Astrocyte (in vitro differentiated cells and primary cell): ENCODE data around the gene ABCB1. TPM values are rescaled to one million over a fixed set of nuclear protein-coding genes. Genes with fewer than 3 reads are reported as not detected.

Source experiments
- DNase-seq: peaks from one replicate; pipeline ENCODE4 v3.0.0-alpha.2; 2010; ENCODE audit warnings: low read depth
- FAIRE-seq: peaks from 2 replicates; lab custom pipeline; 2011; peaks lifted over from hg19 to GRCh38; lab: Jason Lieb, UNC
- H2AFZ ChIP-seq: 2 replicates; pipeline ENCODE4 v1.6.0; 2012; ENCODE audit warnings: low read depth, low read length, inconsistent platforms
- H3K27ac ChIP-seq: 2 replicates; pipeline ENCODE4 v1.5.1; 2011; ENCODE audit warnings: low read depth, low read length, inconsistent platforms
- H3K27me3 ChIP-seq: 2 replicates; pipeline ENCODE4 v1.6.0; 2011; ENCODE audit warnings: low read length, inconsistent platforms; ENCODE audit not compliant: insufficient read depth
- H3K36me3 ChIP-seq: 2 replicates; pipeline ENCODE4 v1.5.1; 2011; ENCODE audit warnings: low read length, inconsistent platforms; ENCODE audit not compliant: insufficient read depth
- H3K4me1 ChIP-seq: 2 replicates; pipeline ENCODE4 v1.5.1; 2011; ENCODE audit warnings: low read length, inconsistent platforms; ENCODE audit not compliant: insufficient read depth
- H3K4me2 ChIP-seq: 2 replicates; pipeline ENCODE4 v1.6.0; 2012; ENCODE audit warnings: low read length, inconsistent platforms
- H3K4me3 ChIP-seq: 2 replicates; pipeline ENCODE4 v1.5.1; 2011; ENCODE audit warnings: low read depth, mild to moderate bottlenecking, low read length, inconsistent platforms; ENCODE audit not compliant: insufficient read depth
- H3K79me2 ChIP-seq: 2 replicates; pipeline ENCODE4 v1.6.0; 2012; ENCODE audit warnings: mild to moderate bottlenecking, low read length, inconsistent platforms; ENCODE audit not compliant: insufficient read depth
- H3K9ac ChIP-seq: 2 replicates; pipeline ENCODE4 v1.6.0; 2012; ENCODE audit warnings: mild to moderate bottlenecking, low read length, inconsistent platforms
- H3K9me3 ChIP-seq: 2 replicates; pipeline ENCODE4 v1.5.1; 2012; ENCODE audit warnings: low read depth, mild to moderate bottlenecking, low read length, inconsistent platforms; ENCODE audit not compliant: insufficient read depth
- H4K20me1 ChIP-seq: 2 replicates; pipeline ENCODE4 v1.6.0; 2012; ENCODE audit warnings: low read length, inconsistent platforms; ENCODE audit not compliant: insufficient read depth
- H3K27ac Mint-ChIP-seq: one replicate; pipeline ENCODE4 v1.8.0; 2021; ENCODE audit warnings: mild to moderate bottlenecking, mixed read lengths; ENCODE audit not compliant: unreplicated experiment
- H3K27me3 Mint-ChIP-seq: one replicate; pipeline ENCODE4 v1.8.0; 2021; ENCODE audit warnings: low read depth, mixed read lengths; ENCODE audit not compliant: unreplicated experiment
- H3K36me3 Mint-ChIP-seq: one replicate; pipeline ENCODE4 v1.8.0; 2021; ENCODE audit warnings: low read depth, mixed read lengths; ENCODE audit not compliant: unreplicated experiment
- H3K4me1 Mint-ChIP-seq: one replicate; pipeline ENCODE4 v1.8.0; 2021; ENCODE audit warnings: low read depth, mixed read lengths; ENCODE audit not compliant: unreplicated experiment
- H3K4me3 Mint-ChIP-seq: one replicate; pipeline ENCODE4 v1.8.0; 2021; ENCODE audit warnings: mild to moderate bottlenecking, moderate library complexity, mixed read lengths; ENCODE audit not compliant: unreplicated experiment
- H3K9me3 Mint-ChIP-seq: one replicate; pipeline ENCODE4 v1.8.0; 2021; ENCODE audit warnings: mild to moderate bottlenecking, mixed read lengths; ENCODE audit not compliant: unreplicated experiment
- EZH2 ChIP-seq: IDR thresholded peaks from 2 replicates; pipeline ENCODE4 v1.6.1; 2012; ENCODE audit warnings: mild to moderate bottlenecking, low read length, inconsistent platforms; ENCODE audit not compliant: insufficient read depth
- total RNA-seq: library from RNA; stranded (reverse); gene quantifications from 2 replicates; pipeline ENCODE4 v1.2.1, GENCODE V29; 2021
- TF ChIP-seq, protein P1 (sequence below): IDR thresholded peaks from 2 replicates; pipeline ENCODE4 v1.5.1; 2011; ENCODE audit warnings: low read depth, mild to moderate bottlenecking, inconsistent platforms, low read length, moderate library complexity; ENCODE audit not compliant: insufficient read depth

Gene ABCB1
- total RNA-seq, 1 donor from 2014 or later, result 0.79 TPM

DNA sequence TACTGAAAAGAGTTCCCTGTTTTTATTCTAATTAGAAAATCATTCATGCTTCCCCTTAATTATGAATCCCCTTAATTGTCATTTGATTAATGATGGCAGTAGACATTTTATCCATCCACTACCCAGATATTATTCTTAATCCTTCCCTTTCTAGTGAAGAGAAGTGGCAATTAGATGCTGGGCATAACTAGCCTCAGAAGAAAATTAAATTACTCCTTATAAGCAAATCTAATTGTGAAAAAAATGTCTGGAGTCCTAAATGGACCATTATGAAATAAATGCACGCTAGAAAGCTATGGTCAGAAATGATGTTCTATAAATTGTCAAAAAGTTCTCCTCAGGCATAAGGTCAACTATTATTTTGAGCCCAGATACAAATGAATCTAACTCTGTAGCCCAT, 4.5 kb downstream of the ABCB1 start:
- DNase-seq, result no peak
- no peaks in the 10 kb centered on the region for H4K20me1 ChIP-seq
- Mint-ChIP-seq H3K27ac (no peak overlapping the region), H3K4me1 (no peaks in the 10 kb centered on the region), H3K4me3 (no peak overlapping the region), H3K27me3 (peaks cover 29% of the 10 kb centered on the region), H3K9me3 (no peaks in the 10 kb centered on the region), H3K36me3 (no peaks in the 10 kb centered on the region)
- no peaks in the 10 kb centered on the region for H3K9me3 ChIP-seq
- peaks cover 3% of the 10 kb centered on the region for H3K4me1 ChIP-seq
- H3K36me3 ChIP-seq, result no peaks in the 10 kb centered on the region
- no peak for FAIRE-seq
- TF ChIP-seq EZH2, result no peak
- TF ChIP-seq, protein P1, sequence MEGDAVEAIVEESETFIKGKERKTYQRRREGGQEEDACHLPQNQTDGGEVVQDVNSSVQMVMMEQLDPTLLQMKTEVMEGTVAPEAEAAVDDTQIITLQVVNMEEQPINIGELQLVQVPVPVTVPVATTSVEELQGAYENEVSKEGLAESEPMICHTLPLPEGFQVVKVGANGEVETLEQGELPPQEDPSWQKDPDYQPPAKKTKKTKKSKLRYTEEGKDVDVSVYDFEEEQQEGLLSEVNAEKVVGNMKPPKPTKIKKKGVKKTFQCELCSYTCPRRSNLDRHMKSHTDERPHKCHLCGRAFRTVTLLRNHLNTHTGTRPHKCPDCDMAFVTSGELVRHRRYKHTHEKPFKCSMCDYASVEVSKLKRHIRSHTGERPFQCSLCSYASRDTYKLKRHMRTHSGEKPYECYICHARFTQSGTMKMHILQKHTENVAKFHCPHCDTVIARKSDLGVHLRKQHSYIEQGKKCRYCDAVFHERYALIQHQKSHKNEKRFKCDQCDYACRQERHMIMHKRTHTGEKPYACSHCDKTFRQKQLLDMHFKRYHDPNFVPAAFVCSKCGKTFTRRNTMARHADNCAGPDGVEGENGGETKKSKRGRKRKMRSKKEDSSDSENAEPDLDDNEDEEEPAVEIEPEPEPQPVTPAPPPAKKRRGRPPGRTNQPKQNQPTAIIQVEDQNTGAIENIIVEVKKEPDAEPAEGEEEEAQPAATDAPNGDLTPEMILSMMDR, result no peak
- H3K79me2 ChIP-seq, result no peaks in the 10 kb centered on the region
- peaks cover 6% of the 10 kb centered on the region for H3K27me3 ChIP-seq
- no peak overlapping the region for H3K9ac ChIP-seq
- no peak overlapping the region for H3K4me3 ChIP-seq
- H3K4me2 ChIP-seq, result no peak overlapping the region
- H3K27ac ChIP-seq, result no peak overlapping the region
- no peak overlapping the region for H2AFZ ChIP-seq

- Mint-ChIP-seq H3K36me3 (no peaks in the 10 kb centered on the region), H3K27me3 (peaks cover 4% of the 10 kb centered on the region), H3K4me1 (no peaks in the 10 kb centered on the region), H3K9me3 (no peaks in the 10 kb centered on the region), H3K4me3 (no peak overlapping the region), H3K27ac (no peak overlapping the region)
- H3K9ac ChIP-seq, result no peak overlapping the region
- TF ChIP-seq, protein P1, result no peak
- TF ChIP-seq EZH2, result no peak
- H3K36me3 ChIP-seq, result no peaks in the 10 kb centered on the region
- H4K20me1 ChIP-seq, result no peaks in the 10 kb centered on the region
- FAIRE-seq (no peak), DNase-seq (no peak)
- H3K79me2 ChIP-seq, result no peaks in the 10 kb centered on the region
- no peak overlapping the region for H2AFZ ChIP-seq
- H3K27ac ChIP-seq, result no peak overlapping the region
- no peak overlapping the region for H3K4me2 ChIP-seq
- H3K4me1 ChIP-seq, result no peaks in the 10 kb centered on the region
- H3K4me3 ChIP-seq, result no peak overlapping the region
- H3K9me3 ChIP-seq, result no peaks in the 10 kb centered on the region
- peaks cover 2% of the 10 kb centered on the region for H3K27me3 ChIP-seq
Observed at GRCh38 chr7:87592300-87592699, 8.4 kb downstream of the ABCB1 start.

DNA sequence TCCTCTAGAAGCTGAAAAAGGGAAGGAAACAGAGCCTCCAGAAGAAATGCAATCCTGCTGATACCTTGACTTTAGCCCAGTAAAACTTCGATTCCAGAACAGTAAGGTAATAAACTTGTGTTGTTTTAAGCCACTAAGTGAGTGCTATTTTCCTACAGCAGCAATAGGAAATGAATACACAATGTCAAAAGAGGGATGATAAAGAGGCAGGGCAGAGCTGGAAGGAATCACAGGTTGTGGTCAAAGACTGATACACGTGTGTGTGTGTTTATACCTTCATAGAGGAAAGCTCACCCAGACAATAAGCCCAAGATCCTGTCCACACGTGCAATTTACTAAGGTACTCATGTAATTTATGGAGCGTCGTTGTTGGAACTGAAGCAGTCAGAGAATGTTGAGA, 9.5 kb downstream of the ABCB1 start:
- DNase-seq (no peak), FAIRE-seq (no peak)
- Histone ChIP-seq H3K4me2 (no peak overlapping the region), H3K9me3 (no peaks in the 10 kb centered on the region), H3K36me3 (no peaks in the 10 kb centered on the region), H2AFZ (no peak overlapping the region), H3K4me3 (no peak overlapping the region), H3K9ac (no peak overlapping the region), H3K4me1 (no peaks in the 10 kb centered on the region), H4K20me1 (no peaks in the 10 kb centered on the region), H3K79me2 (no peaks in the 10 kb centered on the region), H3K27ac (no peak overlapping the region), H3K27me3 (peaks cover 2% of the 10 kb centered on the region)
- H3K36me3 Mint-ChIP-seq, result no peaks in the 10 kb centered on the region
- no peaks in the 10 kb centered on the region for H3K9me3 Mint-ChIP-seq
- no peak overlapping the region for H3K27ac Mint-ChIP-seq
- H3K27me3 Mint-ChIP-seq, result no peaks in the 10 kb centered on the region
- H3K4me3 Mint-ChIP-seq, result no peak overlapping the region
- no peak for TF ChIP-seq EZH2
- TF ChIP-seq, protein P1, result no peak
- H3K4me1 Mint-ChIP-seq, result no peaks in the 10 kb centered on the region
